GM23338 (cell line): Measurements from ENCODE around the gene CRYBA1. TPM values are rescaled to one million over a fixed set of nuclear protein-coding genes. Genes with fewer than 3 reads are reported as not detected.

Experiments used
- ATAC-seq: fragments of 200-7000 bp; cut with Tn5 transposase; 3 replicates; pipeline ENCODE4 v1.9.1; 2020
- DNase-seq: peaks from one replicate; pipeline ENCODE4 v3.0.0-alpha.2; 2015; ENCODE audit warnings: low spot score
- H2AFZ ChIP-seq: fragments of 200-600 bp; sonication (generic); 2 replicates; pipeline ENCODE4 v1.8.0; 2016; ENCODE audit warnings: antibody characterized with exemption, mild to moderate bottlenecking, moderate library complexity
- H3F3A ChIP-seq: fragments of 200-600 bp; sonication (generic); replicated peaks from 2 replicates; pipeline ENCODE4 v1.8.0; 2017; ENCODE audit warnings: antibody characterized with exemption, mixed run types, low read depth
- H3K27ac ChIP-seq: fragments of 200-600 bp; sonication (generic); 2 replicates; pipeline ENCODE4 v1.6.1; 2016; ENCODE audit warnings: low read depth
- H3K27me3 ChIP-seq: fragments of 200-600 bp; sonication (generic); 2 replicates; pipeline ENCODE4 v1.8.0; 2016; ENCODE audit warnings: mild to moderate bottlenecking, mixed run types, moderate library complexity; ENCODE audit not compliant: insufficient read depth
- H3K36me3 ChIP-seq: fragments of 200-600 bp; sonication (generic); 2 replicates; pipeline ENCODE4 v1.8.0; 2016; ENCODE audit warnings: mild to moderate bottlenecking; ENCODE audit not compliant: insufficient read depth
- H3K4me1 ChIP-seq: fragments of 200-600 bp; sonication (generic); 2 replicates; pipeline ENCODE4 v1.8.0; 2016; ENCODE audit warnings: mild to moderate bottlenecking, moderate library complexity; ENCODE audit not compliant: insufficient read depth
- H3K4me2 ChIP-seq: fragments of 200-600 bp; sonication (generic); 2 replicates; pipeline ENCODE4 v1.7.1; 2017; ENCODE audit warnings: mixed run types
- H3K4me3 ChIP-seq: fragments of 200-600 bp; sonication (generic); 2 replicates; pipeline ENCODE4 v1.6.1; 2016; ENCODE audit warnings: mixed run types
- H3K79me2 ChIP-seq: fragments of 200-600 bp; sonication (generic); replicated peaks from 2 replicates; pipeline ENCODE4 v1.8.0; 2017; ENCODE audit warnings: mild to moderate bottlenecking; ENCODE audit not compliant: insufficient read depth
- H3K9me2 ChIP-seq: fragments of 200-600 bp; sonication (generic); 2 replicates; pipeline ENCODE4 v1.8.0; 2017; ENCODE audit not compliant: insufficient read depth
- H4K20me1 ChIP-seq: fragments of 200-600 bp; sonication (generic); replicated peaks from 2 replicates; pipeline ENCODE4 v1.8.0; 2017; ENCODE audit warnings: mild to moderate bottlenecking; ENCODE audit not compliant: insufficient read depth
- H3K27ac Mint-ChIP-seq: 2 replicates; pipeline ENCODE4 v1.8.0; 2020; ENCODE audit warnings: inconsistent platforms, mild to moderate bottlenecking, moderate library complexity, mixed read lengths
- H3K27me3 Mint-ChIP-seq: 3 replicates; pipeline ENCODE4 v1.8.0; 2022; ENCODE audit warnings: low read depth, mild to moderate bottlenecking, moderate library complexity, mixed read lengths, inconsistent platforms; ENCODE audit not compliant: insufficient read depth, poor library complexity
- H3K36me3 Mint-ChIP-seq: 3 replicates; pipeline ENCODE4 v1.8.0; 2021; ENCODE audit warnings: low read depth, mild to moderate bottlenecking, inconsistent platforms, moderate library complexity, mixed read lengths
- H3K4me1 Mint-ChIP-seq: 3 replicates; pipeline ENCODE4 v1.8.0; 2020; ENCODE audit warnings: mild to moderate bottlenecking, inconsistent platforms, mixed read lengths
- H3K4me3 Mint-ChIP-seq: 3 replicates; pipeline ENCODE4 v1.8.0; 2021; ENCODE audit warnings: moderate library complexity, mild to moderate bottlenecking, inconsistent platforms, mixed read lengths
- H3K9me3 Mint-ChIP-seq: 3 replicates; pipeline ENCODE4 v1.8.0; 2020; ENCODE audit warnings: moderate library complexity, mild to moderate bottlenecking, inconsistent platforms, mixed read lengths
- CREB1 ChIP-seq: fragments of 250-450 bp; sonication (Bioruptor Pico); IDR thresholded peaks from 2 replicates; pipeline ENCODE4 v1.5.0; 2020; ENCODE audit warnings: low read depth, mild to moderate bottlenecking, moderate library complexity
- EZH2phosphoT487 ChIP-seq: fragments of 200-600 bp; sonication (generic); IDR thresholded peaks from one replicate; pipeline ENCODE4 v1.8.1; 2018; ENCODE audit warnings: antibody characterized with exemption; ENCODE audit not compliant: unreplicated experiment
- JUNB ChIP-seq: IDR thresholded peaks from one replicate; pipeline ENCODE4 v1.6.1; 2016; ENCODE audit warnings: antibody characterized with exemption; ENCODE audit not compliant: unreplicated experiment
- NANOG ChIP-seq: IDR thresholded peaks from 2 replicates; pipeline ENCODE4 v1.6.1; 2016; ENCODE audit warnings: antibody characterized with exemption, borderline replicate concordance
- POLR2AphosphoS5 ChIP-seq: IDR thresholded peaks from 2 replicates; pipeline ENCODE4 v1.6.1; 2016; ENCODE audit warnings: antibody characterized with exemption, low read depth
- ZNF331 ChIP-seq: fragments of 250-450 bp; sonication (Bioruptor Pico); IDR thresholded peaks from 2 replicates; pipeline ENCODE4 v1.5.0; 2020; ENCODE audit warnings: low read depth, mild to moderate bottlenecking, moderate library complexity
- polyA plus RNA-seq: library from polyadenylated mRNA; unstranded; fragments of >200 nt; fragmentation: Nextera tagmentation; extraction: Ambion mirVana; gene quantifications from 2 replicates; pipeline ENCODE4 v1.2.1, GENCODE V29; 2016
- total RNA-seq: library from RNA; depleted of rRNA; stranded (reverse); fragments of >200 nt; shearing (Covaris generic); gene quantifications from 2 replicates; pipeline ENCODE4 v1.2.3, GENCODE V29; 2014
- TF ChIP-seq, protein P1 (sequence below): IDR thresholded peaks from one replicate; pipeline ENCODE4 v1.6.1; 2018; ENCODE audit warnings: antibody characterized with exemption; ENCODE audit not compliant: unreplicated experiment
- TF ChIP-seq, protein P2 (sequence below), 2 experiments: fragments of 200-600 bp in 1 of 2; sonication (generic) in 1 of 2; conservative IDR thresholded peaks; 2 replicates each; pipeline versions ENCODE4 v1.5.1 to v1.6.1; 2016 to 2017; ENCODE audit warnings: antibody characterized with exemption in 2 of 2, low read depth in 2 of 2, mild to moderate bottlenecking in 2 of 2, moderate library complexity in 1 of 2
- TF ChIP-seq, protein P3 (sequence below): fragments of 250-450 bp; sonication (Bioruptor Pico); IDR thresholded peaks from 2 replicates; pipeline ENCODE4 v1.5.0; 2020; ENCODE audit warnings: mild to moderate bottlenecking, moderate library complexity

CRYBA1 gene
- total and polyA plus RNA-seq, 2 experiments from 2014 or later = not detected

DNA sequence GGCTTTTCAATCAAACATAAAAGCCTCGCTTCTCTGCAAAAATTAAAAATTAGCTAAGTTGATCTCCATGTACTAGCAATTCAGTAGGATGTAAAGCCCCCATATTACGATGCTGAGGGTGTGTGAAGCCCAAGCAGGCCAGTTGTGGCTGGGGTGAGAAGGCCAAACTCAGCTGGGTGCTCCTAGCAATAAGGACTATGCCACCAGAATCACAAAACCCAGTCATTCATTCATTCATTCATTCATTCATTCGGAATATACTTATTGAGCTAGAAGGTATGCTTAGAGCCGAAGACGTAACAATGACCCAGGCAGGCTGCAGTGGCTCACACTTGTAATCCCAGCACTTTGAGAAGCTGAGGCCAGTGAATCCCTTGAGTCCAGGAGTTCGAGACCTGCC lies 3.9 kb upstream of the CRYBA1 start:
- Histone ChIP-seq H3K9me2 (no peaks in the 10 kb centered on the region), H3K4me2 (no peak overlapping the region), H3K27me3 (no peaks in the 10 kb centered on the region), H2AFZ (no peak overlapping the region), H3K79me2 (no peaks in the 10 kb centered on the region), H3K36me3 (no peaks in the 10 kb centered on the region), H3K27ac (no peak overlapping the region), H3K4me1 (peaks cover 21% of the 10 kb centered on the region), H3F3A (no peaks in the 10 kb centered on the region), H4K20me1 (no peaks in the 10 kb centered on the region), H3K4me3 (no peak overlapping the region)
- no peak for DNase-seq
- H3K27me3 Mint-ChIP-seq = no peaks in the 10 kb centered on the region
- no peak overlapping the region for H3K4me3 Mint-ChIP-seq
- no peaks in the 10 kb centered on the region for H3K36me3 Mint-ChIP-seq
- H3K27ac Mint-ChIP-seq = no peak overlapping the region
- peaks cover 20% of the 10 kb centered on the region for H3K4me1 Mint-ChIP-seq
- TF ChIP-seq, protein P1, sequence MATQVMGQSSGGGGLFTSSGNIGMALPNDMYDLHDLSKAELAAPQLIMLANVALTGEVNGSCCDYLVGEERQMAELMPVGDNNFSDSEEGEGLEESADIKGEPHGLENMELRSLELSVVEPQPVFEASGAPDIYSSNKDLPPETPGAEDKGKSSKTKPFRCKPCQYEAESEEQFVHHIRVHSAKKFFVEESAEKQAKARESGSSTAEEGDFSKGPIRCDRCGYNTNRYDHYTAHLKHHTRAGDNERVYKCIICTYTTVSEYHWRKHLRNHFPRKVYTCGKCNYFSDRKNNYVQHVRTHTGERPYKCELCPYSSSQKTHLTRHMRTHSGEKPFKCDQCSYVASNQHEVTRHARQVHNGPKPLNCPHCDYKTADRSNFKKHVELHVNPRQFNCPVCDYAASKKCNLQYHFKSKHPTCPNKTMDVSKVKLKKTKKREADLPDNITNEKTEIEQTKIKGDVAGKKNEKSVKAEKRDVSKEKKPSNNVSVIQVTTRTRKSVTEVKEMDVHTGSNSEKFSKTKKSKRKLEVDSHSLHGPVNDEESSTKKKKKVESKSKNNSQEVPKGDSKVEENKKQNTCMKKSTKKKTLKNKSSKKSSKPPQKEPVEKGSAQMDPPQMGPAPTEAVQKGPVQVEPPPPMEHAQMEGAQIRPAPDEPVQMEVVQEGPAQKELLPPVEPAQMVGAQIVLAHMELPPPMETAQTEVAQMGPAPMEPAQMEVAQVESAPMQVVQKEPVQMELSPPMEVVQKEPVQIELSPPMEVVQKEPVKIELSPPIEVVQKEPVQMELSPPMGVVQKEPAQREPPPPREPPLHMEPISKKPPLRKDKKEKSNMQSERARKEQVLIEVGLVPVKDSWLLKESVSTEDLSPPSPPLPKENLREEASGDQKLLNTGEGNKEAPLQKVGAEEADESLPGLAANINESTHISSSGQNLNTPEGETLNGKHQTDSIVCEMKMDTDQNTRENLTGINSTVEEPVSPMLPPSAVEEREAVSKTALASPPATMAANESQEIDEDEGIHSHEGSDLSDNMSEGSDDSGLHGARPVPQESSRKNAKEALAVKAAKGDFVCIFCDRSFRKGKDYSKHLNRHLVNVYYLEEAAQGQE = no peak
- TF ChIP-seq, protein P2, sequence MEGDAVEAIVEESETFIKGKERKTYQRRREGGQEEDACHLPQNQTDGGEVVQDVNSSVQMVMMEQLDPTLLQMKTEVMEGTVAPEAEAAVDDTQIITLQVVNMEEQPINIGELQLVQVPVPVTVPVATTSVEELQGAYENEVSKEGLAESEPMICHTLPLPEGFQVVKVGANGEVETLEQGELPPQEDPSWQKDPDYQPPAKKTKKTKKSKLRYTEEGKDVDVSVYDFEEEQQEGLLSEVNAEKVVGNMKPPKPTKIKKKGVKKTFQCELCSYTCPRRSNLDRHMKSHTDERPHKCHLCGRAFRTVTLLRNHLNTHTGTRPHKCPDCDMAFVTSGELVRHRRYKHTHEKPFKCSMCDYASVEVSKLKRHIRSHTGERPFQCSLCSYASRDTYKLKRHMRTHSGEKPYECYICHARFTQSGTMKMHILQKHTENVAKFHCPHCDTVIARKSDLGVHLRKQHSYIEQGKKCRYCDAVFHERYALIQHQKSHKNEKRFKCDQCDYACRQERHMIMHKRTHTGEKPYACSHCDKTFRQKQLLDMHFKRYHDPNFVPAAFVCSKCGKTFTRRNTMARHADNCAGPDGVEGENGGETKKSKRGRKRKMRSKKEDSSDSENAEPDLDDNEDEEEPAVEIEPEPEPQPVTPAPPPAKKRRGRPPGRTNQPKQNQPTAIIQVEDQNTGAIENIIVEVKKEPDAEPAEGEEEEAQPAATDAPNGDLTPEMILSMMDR (conservative IDR thresholded peaks at IDR 0.05; ENCODE audit: low read depth in 2 of 2) = no peak
- TF ChIP-seq CREB1 (CRISPR knock-in tag) (no peak), EZH2phosphoT487 (no peak), JUNB (no peak), POLR2AphosphoS5 (no peak), NANOG (no peak), ZNF331 (CRISPR knock-in tag) (no peak)
- TF ChIP-seq, protein P3, sequence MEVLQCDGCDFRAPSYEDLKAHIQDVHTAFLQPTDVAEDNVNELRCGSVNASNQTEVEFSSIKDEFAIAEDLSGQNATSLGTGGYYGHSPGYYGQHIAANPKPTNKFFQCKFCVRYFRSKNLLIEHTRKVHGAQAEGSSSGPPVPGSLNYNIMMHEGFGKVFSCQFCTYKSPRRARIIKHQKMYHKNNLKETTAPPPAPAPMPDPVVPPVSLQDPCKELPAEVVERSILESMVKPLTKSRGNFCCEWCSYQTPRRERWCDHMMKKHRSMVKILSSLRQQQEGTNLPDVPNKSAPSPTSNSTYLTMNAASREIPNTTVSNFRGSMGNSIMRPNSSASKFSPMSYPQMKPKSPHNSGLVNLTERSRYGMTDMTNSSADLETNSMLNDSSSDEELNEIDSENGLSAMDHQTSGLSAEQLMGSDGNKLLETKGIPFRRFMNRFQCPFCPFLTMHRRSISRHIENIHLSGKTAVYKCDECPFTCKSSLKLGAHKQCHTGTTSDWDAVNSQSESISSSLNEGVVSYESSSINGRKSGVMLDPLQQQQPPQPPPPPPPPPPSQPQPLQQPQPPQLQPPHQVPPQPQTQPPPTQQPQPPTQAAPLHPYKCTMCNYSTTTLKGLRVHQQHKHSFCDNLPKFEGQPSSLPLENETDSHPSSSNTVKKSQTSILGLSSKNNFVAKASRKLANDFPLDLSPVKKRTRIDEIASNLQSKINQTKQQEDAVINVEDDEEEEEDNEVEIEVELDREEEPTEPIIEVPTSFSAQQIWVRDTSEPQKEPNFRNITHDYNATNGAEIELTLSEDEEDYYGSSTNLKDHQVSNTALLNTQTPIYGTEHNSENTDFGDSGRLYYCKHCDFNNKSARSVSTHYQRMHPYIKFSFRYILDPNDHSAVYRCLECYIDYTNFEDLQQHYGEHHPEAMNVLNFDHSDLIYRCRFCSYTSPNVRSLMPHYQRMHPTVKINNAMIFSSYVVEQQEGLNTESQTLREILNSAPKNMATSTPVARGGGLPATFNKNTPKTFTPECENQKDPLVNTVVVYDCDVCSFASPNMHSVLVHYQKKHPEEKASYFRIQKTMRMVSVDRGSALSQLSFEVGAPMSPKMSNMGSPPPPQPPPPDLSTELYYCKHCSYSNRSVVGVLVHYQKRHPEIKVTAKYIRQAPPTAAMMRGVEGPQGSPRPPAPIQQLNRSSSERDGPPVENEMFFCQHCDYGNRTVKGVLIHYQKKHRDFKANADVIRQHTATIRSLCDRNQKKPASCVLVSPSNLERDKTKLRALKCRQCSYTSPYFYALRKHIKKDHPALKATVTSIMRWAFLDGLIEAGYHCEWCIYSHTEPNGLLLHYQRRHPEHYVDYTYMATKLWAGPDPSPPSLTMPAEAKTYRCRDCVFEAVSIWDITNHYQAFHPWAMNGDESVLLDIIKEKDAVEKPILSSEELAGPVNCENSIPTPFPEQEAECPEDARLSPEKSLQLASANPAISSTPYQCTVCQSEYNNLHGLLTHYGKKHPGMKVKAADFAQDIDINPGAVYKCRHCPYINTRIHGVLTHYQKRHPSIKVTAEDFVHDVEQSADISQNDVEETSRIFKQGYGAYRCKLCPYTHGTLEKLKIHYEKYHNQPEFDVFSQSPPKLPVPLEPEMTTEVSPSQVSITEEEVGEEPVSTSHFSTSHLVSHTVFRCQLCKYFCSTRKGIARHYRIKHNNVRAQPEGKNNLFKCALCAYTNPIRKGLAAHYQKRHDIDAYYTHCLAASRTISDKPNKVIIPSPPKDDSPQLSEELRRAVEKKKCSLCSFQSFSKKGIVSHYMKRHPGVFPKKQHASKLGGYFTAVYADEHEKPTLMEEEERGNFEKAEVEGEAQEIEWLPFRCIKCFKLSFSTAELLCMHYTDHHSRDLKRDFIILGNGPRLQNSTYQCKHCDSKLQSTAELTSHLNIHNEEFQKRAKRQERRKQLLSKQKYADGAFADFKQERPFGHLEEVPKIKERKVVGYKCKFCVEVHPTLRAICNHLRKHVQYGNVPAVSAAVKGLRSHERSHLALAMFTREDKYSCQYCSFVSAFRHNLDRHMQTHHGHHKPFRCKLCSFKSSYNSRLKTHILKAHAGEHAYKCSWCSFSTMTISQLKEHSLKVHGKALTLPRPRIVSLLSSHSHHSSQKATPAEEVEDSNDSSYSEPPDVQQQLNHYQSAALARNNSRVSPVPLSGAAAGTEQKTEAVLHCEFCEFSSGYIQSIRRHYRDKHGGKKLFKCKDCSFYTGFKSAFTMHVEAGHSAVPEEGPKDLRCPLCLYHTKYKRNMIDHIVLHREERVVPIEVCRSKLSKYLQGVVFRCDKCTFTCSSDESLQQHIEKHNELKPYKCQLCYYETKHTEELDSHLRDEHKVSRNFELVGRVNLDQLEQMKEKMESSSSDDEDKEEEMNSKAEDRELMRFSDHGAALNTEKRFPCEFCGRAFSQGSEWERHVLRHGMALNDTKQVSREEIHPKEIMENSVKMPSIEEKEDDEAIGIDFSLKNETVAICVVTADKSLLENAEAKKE = no peak
- no peak for ATAC-seq
- no peaks in the 10 kb centered on the region for H3K9me3 Mint-ChIP-seq
